GM06990 (cell line): ENCODE data around the gene GPR15LG.

Experiments used
- DNase-seq: peaks from one replicate; pipeline ENCODE4 v3.0.0-alpha.2; 2011; ENCODE audit not compliant: insufficient read length; ENCODE audit errors: extremely low read depth
- H3K27me3 ChIP-seq: replicated peaks from 2 replicates; pipeline ENCODE4 v1.6.0; 2011; ENCODE audit warnings: low read length; ENCODE audit not compliant: control insufficient read depth, insufficient read depth
- H3K36me3 ChIP-seq: 2 replicates; pipeline ENCODE4 v1.5.1; 2011; ENCODE audit warnings: low read length; ENCODE audit not compliant: control insufficient read depth, insufficient read depth
- H3K4me3 ChIP-seq: replicated peaks from 2 replicates; pipeline ENCODE4 v1.5.1; 2011; ENCODE audit warnings: low read depth, mild to moderate bottlenecking, control low read depth, low read length
- TF ChIP-seq, protein P1 (sequence below): IDR thresholded peaks from 2 replicates; pipeline ENCODE4 v1.5.1; 2011; ENCODE audit warnings: low read length, control low read depth, mild to moderate bottlenecking, inconsistent platforms; ENCODE audit not compliant: insufficient read depth, poor library complexity, severe bottlenecking

The GPR15LG gene

DNA sequence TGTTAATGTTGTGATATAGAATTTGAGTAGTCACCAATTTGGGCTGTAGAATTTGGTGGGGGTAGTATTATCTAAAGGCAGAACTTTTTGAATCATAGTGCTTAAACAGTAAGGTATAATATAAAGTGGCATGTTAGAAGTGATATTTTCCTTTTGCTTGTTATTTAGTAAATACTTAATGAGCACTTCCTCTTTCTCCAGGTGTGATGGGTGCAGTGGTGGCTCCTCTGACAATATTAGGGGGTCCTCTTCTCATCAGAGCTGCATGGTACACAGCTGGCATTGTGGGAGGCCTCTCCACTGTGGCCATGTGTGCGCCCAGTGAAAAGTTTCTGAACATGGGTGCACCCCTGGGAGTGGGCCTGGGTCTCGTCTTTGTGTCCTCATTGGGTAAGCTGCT lies 23.7 kb upstream of the GPR15LG start:
- no peak for DNase-seq
- TF ChIP-seq, protein P1, sequence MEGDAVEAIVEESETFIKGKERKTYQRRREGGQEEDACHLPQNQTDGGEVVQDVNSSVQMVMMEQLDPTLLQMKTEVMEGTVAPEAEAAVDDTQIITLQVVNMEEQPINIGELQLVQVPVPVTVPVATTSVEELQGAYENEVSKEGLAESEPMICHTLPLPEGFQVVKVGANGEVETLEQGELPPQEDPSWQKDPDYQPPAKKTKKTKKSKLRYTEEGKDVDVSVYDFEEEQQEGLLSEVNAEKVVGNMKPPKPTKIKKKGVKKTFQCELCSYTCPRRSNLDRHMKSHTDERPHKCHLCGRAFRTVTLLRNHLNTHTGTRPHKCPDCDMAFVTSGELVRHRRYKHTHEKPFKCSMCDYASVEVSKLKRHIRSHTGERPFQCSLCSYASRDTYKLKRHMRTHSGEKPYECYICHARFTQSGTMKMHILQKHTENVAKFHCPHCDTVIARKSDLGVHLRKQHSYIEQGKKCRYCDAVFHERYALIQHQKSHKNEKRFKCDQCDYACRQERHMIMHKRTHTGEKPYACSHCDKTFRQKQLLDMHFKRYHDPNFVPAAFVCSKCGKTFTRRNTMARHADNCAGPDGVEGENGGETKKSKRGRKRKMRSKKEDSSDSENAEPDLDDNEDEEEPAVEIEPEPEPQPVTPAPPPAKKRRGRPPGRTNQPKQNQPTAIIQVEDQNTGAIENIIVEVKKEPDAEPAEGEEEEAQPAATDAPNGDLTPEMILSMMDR = no peak
- Histone ChIP-seq H3K4me3 (no peak overlapping the region), H3K36me3 (peaks cover 9% of the 10 kb centered on the region), H3K27me3 (no peaks in the 10 kb centered on the region)

DNA sequence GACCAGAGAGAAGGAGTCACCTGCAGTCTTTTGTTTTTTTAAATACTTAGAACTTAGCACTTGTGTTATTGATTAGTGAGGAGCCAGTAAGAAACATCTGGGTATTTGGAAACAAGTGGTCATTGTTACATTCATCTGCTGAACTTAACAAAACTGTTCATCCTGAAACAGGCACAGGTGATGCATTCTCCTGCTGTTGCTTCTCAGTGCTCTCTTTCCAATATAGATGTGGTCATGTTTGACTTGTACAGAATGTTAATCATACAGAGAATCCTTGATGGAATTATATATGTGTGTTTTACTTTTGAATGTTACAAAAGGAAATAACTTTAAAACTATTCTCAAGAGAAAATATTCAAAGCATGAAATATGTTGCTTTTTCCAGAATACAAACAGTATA lies 20.8 kb upstream of the GPR15LG start:
- TF ChIP-seq, protein P1 = no peak
- DNase-seq = no peak
- no peaks in the 10 kb centered on the region for H3K27me3 ChIP-seq
- no peak overlapping the region for H3K4me3 ChIP-seq
- H3K36me3 ChIP-seq = peaks cover 14% of the 10 kb centered on the region

DNA sequence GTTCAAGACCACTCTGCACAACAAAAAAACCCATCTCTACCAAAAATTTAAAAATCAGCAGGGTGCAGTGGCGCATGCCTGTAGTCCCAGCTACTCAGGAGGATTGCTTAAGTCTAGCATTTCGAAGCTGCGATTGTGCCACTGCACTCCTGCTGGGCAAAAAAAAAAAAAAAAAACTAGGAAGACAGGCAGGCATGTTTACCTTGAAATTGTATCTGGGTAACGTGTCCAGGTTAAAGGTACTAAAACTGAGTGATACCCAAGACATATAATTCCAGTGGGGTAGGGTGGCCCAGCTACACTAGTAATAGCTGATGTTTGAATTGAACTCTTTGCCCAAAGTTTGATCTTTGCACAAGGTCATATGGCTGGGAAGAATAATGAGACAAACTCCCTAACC lies 18.1 kb upstream of the GPR15LG start:
- DNase-seq = no peak
- no peaks in the 10 kb centered on the region for H3K27me3 ChIP-seq
- peaks cover 14% of the 10 kb centered on the region for H3K36me3 ChIP-seq
- TF ChIP-seq, protein P1 = no peak
- no peak overlapping the region for H3K4me3 ChIP-seq

DNA sequence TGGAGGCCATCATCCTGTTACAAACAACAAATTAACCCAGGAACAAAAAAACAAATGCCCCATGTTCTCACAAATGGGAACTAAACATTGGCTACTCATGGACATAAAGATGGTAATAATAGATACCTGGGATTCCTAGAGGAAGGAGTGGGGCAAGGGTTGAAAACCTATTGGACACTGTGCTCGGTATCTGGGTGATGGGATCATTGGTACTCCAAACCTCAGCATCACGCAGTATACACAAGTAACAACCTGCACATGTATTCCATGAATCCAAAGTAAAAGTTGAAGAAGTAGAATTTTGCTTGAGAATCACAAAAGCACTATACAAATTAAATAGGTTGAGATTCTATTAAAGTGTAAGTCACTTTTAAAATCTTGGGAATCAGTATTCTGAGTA lies 17.6 kb upstream of the GPR15LG start:
- peaks cover 13% of the 10 kb centered on the region for H3K36me3 ChIP-seq
- TF ChIP-seq, protein P1 = no peak
- no peak for DNase-seq
- H3K4me3 ChIP-seq = no peak overlapping the region
- H3K27me3 ChIP-seq = no peaks in the 10 kb centered on the region

DNA sequence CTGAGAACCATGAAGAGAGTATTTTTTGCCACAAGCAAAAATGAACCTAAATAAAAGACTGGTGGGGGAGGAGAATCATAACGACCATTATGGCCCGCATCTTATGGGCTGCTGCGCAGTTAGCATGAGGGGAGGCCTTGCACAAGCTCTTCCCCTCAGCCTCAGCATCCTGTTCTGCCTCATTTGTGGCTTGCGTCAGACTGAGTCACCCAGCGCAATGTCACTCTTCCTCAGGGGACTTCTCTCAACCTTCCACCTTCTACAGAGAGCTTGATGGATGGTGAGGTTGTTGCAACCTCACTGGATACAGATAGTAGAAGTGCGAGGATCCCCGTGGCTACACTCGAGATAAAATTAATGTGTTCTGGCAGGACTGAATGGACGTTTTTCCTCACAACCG lies 16.8 kb upstream of the GPR15LG start:
- Histone ChIP-seq H3K4me3 (no peak overlapping the region), H3K27me3 (no peaks in the 10 kb centered on the region), H3K36me3 (peaks cover 13% of the 10 kb centered on the region)
- no peak for DNase-seq
- TF ChIP-seq, protein P1 = no peak

DNA sequence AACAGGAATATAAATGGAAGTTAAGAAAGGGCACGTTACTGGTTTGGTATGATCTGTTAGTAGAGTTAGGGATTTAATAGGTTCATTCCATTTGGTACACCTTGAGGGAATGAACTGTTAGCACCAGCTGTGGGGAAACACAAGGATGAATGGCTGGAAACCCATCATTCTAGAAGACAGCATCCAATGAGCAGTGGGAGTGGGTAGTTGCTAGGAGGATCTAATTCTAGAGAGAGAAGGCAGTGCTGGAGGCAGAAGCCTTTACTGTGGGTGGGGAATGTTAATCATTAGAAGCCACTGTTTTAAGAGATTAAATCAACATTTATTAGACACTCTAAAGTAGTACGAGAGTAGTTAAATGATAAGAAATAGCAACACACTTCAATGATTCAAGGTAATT lies 15.5 kb upstream of the GPR15LG start:
- H3K36me3 ChIP-seq = peaks cover 12% of the 10 kb centered on the region
- no peak for DNase-seq
- TF ChIP-seq, protein P1 = no peak
- H3K27me3 ChIP-seq = no peaks in the 10 kb centered on the region
- H3K4me3 ChIP-seq = no peak overlapping the region
